Neural progenitor cell (in vitro differentiated cells): ENCODE results near the gene SYNGR3.

ENCODE experiments used
- EZH2 ChIP-seq: fragments of 200-600 bp; sonication (generic); IDR thresholded peaks from 2 replicates; pipeline ENCODE4 v1.6.1; 2017; ENCODE audit warnings: antibody characterized with exemption, mild to moderate bottlenecking, moderate library complexity
- TF ChIP-seq, protein P1 (sequence below): fragments of 200-600 bp; sonication (generic); IDR thresholded peaks from 2 replicates; pipeline ENCODE4 v1.5.1; 2017; ENCODE audit warnings: antibody characterized with exemption, mild to moderate bottlenecking

DNA sequence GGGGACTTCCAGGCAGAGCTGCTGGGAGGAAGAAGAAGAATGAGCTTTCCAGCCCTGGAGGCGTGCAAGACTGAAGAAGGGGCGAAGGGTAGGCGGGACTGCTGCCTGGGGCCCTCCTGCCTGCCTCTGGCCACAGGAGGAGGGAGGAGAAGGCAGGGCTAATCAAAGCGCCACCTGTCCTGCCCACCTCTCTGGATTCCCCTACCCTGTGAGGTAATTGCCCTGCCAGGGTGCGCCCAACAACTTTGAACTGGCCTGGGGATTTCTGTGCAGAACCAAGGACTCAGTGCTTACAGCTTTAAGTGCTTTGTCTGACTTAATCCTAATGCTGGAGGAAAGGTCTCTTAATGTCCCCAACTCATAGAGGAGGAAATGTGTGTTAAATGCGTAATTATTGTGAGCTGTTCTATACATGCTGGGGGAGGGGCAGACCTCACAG is 8.4 kb upstream of the SYNGR3 start, which contains the start of gene NOXO1:
- TF ChIP-seq, protein P1, sequence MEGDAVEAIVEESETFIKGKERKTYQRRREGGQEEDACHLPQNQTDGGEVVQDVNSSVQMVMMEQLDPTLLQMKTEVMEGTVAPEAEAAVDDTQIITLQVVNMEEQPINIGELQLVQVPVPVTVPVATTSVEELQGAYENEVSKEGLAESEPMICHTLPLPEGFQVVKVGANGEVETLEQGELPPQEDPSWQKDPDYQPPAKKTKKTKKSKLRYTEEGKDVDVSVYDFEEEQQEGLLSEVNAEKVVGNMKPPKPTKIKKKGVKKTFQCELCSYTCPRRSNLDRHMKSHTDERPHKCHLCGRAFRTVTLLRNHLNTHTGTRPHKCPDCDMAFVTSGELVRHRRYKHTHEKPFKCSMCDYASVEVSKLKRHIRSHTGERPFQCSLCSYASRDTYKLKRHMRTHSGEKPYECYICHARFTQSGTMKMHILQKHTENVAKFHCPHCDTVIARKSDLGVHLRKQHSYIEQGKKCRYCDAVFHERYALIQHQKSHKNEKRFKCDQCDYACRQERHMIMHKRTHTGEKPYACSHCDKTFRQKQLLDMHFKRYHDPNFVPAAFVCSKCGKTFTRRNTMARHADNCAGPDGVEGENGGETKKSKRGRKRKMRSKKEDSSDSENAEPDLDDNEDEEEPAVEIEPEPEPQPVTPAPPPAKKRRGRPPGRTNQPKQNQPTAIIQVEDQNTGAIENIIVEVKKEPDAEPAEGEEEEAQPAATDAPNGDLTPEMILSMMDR, result no peak
- no peak for TF ChIP-seq EZH2
